ENCODE measurements around the gene MDFI. TPM values are rescaled to one million over a fixed set of nuclear protein-coding genes. Genes with fewer than 3 reads are reported as not detected.

Gene MDFI
- total RNA-seq, 1 experiment from 2014 or later: not detected

GRCh38 chr6:41643899-41644269 lies 5.6 kb downstream of the MDFI start:
- no peak for DNase-seq (ENCODE audit: low read depth)
- in situ Hi-C loops (cut with HindIII; ENCODE audit: low pct_unique_long_range_greater_than_20kb, low sequenced_read_pairs): no loop called here

- in situ Hi-C loops (cut with HindIII; ENCODE audit: low pct_unique_long_range_greater_than_20kb, low sequenced_read_pairs): no loop called here
- no peak for DNase-seq (ENCODE audit: low read depth)
Measured at GRCh38 chr6:41644297-41644879, 6.1 kb downstream of the MDFI start.

GRCh38 chr6:41645007-41645618 lies 6.8 kb downstream of the MDFI start:
- in situ Hi-C loops (cut with HindIII; ENCODE audit: low pct_unique_long_range_greater_than_20kb, low sequenced_read_pairs): no loop called here
- no peak for DNase-seq (ENCODE audit: low read depth)

GRCh38 chr6:41646026-41646795 lies 7.9 kb downstream of the MDFI start:
- in situ Hi-C loops (cut with HindIII; ENCODE audit: low pct_unique_long_range_greater_than_20kb, low sequenced_read_pairs): no loop called here
- DNase-seq (ENCODE audit: low read depth): no peak

GRCh38 chr6:41647061-41647511 lies 8.8 kb downstream of the MDFI start:
- in situ Hi-C loops (cut with HindIII; ENCODE audit: low pct_unique_long_range_greater_than_20kb, low sequenced_read_pairs): no loop called here
- DNase-seq (ENCODE audit: low read depth): no peak

GRCh38 chr6:41648070-41648585 lies 9.9 kb downstream of the MDFI start:
- no peak for DNase-seq (ENCODE audit: low read depth)
- in situ Hi-C loops (cut with HindIII; ENCODE audit: low pct_unique_long_range_greater_than_20kb, low sequenced_read_pairs): no loop called here

GRCh38 chr6:41648921-41649320 lies 10.7 kb downstream of the MDFI start:
- in situ Hi-C loops (cut with HindIII; ENCODE audit: low pct_unique_long_range_greater_than_20kb, low sequenced_read_pairs): no loop called here
- no peak for DNase-seq (ENCODE audit: low read depth)

GRCh38 chr6:41649596-41649995 lies 11.3 kb downstream of the MDFI start:
- in situ Hi-C loops (cut with HindIII; ENCODE audit: low pct_unique_long_range_greater_than_20kb, low sequenced_read_pairs): no loop called here
- no peak for DNase-seq (ENCODE audit: low read depth)

GRCh38 chr6:41650120-41650519 lies 11.9 kb downstream of the MDFI start:
- DNase-seq (ENCODE audit: low read depth): no peak

GRCh38 chr6:41651246-41651961 lies 13.1 kb downstream of the MDFI start:
- DNase-seq (ENCODE audit: low read depth): no peak
- in situ Hi-C loops (cut with HindIII; ENCODE audit: low pct_unique_long_range_greater_than_20kb, low sequenced_read_pairs): no loop called here

More at GRCh38 chr6:41650120-41650519, 11.9 kb downstream of the MDFI start:
- in situ Hi-C loops (cut with HindIII; ENCODE audit: low pct_unique_long_range_greater_than_20kb, low sequenced_read_pairs): no loop called here

- DNase-seq (ENCODE audit: low read depth): no peak
- in situ Hi-C loops (cut with HindIII; ENCODE audit: low pct_unique_long_range_greater_than_20kb, low sequenced_read_pairs): no loop called here
Measured at GRCh38 chr6:41651962-41652657, 13.8 kb downstream of the MDFI start.

- in situ Hi-C loops (cut with HindIII; ENCODE audit: low pct_unique_long_range_greater_than_20kb, low sequenced_read_pairs): no loop called here
- no peak for DNase-seq (ENCODE audit: low read depth)
Measured at GRCh38 chr6:41652866-41653652, 14.8 kb downstream of the MDFI start.

GRCh38 chr6:41653691-41654090 lies 15.4 kb downstream of the MDFI start:
- in situ Hi-C loops (cut with HindIII; ENCODE audit: low pct_unique_long_range_greater_than_20kb, low sequenced_read_pairs): no loop called here
- no peak for DNase-seq (ENCODE audit: low read depth)

- no peak for DNase-seq (ENCODE audit: low read depth)
- in situ Hi-C loops (cut with HindIII; ENCODE audit: low pct_unique_long_range_greater_than_20kb, low sequenced_read_pairs): no loop called here
Measured at GRCh38 chr6:41654151-41654697, 16.0 kb downstream of the MDFI start.

- DNase-seq (ENCODE audit: low read depth): no peak
- in situ Hi-C loops (cut with HindIII; ENCODE audit: low pct_unique_long_range_greater_than_20kb, low sequenced_read_pairs): no loop called here
Measured at GRCh38 chr6:41654698-41655151, 16.5 kb downstream of the MDFI start.

- no peak for DNase-seq (ENCODE audit: low read depth)
- in situ Hi-C loops (cut with HindIII; ENCODE audit: low pct_unique_long_range_greater_than_20kb, low sequenced_read_pairs): no loop called here
Measured at GRCh38 chr6:41655176-41655575, 16.9 kb downstream of the MDFI start.

- no peak for DNase-seq (ENCODE audit: low read depth)
- in situ Hi-C loops (cut with HindIII; ENCODE audit: low pct_unique_long_range_greater_than_20kb, low sequenced_read_pairs): no loop called here
Measured at GRCh38 chr6:41655646-41656001, 17.4 kb downstream of the MDFI start.
